ENCODE results near the gene ZNHIT6. TPM values are rescaled to one million over a fixed set of nuclear protein-coding genes. Genes with fewer than 3 reads are reported as not detected.

ZNHIT6 gene, protein sequence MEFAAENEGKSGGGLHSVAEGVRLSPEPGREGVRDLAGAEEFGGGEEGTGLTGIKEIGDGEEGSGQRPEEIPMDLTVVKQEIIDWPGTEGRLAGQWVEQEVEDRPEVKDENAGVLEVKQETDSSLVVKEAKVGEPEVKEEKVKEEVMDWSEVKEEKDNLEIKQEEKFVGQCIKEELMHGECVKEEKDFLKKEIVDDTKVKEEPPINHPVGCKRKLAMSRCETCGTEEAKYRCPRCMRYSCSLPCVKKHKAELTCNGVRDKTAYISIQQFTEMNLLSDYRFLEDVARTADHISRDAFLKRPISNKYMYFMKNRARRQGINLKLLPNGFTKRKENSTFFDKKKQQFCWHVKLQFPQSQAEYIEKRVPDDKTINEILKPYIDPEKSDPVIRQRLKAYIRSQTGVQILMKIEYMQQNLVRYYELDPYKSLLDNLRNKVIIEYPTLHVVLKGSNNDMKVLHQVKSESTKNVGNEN
- 6.7 and 10.9 TPM in 2 replicates for total RNA-seq

DNA sequence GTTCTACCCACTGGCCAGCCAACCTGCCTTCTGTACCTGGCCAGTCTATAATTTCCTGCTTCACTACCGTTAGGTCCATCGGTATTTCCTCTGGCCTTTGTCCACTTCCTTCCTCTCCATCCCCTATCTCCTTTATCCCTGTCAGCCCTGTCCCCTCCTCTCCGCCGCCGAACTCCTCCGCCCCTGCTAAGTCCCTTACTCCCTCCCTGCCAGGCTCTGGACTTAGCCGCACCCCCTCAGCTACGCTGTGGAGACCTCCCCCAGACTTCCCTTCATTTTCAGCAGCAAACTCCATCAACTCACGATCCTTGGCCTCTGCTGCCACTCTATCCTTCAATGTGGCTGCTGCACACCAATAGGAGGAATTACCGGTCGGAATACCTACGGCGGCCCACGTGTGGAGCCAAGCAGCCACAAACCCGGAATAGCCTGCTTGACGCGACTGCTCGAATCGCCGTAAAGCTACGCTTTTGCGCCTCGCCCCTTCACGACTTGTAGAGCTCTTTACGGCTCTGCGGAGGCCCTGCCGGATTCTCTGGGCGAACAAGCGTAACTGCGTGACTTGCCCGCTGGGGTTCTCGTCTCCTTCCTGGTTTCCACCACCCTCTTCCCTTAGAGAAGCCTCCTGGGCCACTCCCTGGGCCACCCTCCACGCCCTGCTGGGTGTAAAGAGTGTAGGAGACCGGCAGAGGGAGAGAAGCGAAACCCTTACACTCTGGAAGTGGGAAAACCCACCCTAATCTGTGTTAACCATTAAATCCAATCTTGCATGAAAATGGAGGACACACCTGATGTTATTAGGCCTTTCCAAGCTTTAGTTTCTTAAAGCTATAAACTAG, at the start of gene ZNHIT6:
TSS of gene ZNHIT6 (minus strand) at position 444 of the 839 bp plus-strand sequence. CDS start at position 295, 149 bp downstream.

Other genes starting within 250 kb of the ZNHIT6 start
- gene DDAH1, start 243.3 kb downstream of the ZNHIT6 start, total RNA-seq, result 6.0 and 27.3 TPM in 2 replicates
- 84.6 and 114 TPM in 2 replicates for gene CCN1, start 127.7 kb downstream of the ZNHIT6 start, total RNA-seq